IPS-NIHi7 (cell line): ENCODE results near the gene ABHD12.

ENCODE experiments used
- DNase-seq: peaks from one replicate; pipeline ENCODE4 v3.0.0; 2012; ENCODE audit warnings: mixed read lengths; ENCODE audit errors: extremely low spot score

The ABHD12 gene

DNA sequence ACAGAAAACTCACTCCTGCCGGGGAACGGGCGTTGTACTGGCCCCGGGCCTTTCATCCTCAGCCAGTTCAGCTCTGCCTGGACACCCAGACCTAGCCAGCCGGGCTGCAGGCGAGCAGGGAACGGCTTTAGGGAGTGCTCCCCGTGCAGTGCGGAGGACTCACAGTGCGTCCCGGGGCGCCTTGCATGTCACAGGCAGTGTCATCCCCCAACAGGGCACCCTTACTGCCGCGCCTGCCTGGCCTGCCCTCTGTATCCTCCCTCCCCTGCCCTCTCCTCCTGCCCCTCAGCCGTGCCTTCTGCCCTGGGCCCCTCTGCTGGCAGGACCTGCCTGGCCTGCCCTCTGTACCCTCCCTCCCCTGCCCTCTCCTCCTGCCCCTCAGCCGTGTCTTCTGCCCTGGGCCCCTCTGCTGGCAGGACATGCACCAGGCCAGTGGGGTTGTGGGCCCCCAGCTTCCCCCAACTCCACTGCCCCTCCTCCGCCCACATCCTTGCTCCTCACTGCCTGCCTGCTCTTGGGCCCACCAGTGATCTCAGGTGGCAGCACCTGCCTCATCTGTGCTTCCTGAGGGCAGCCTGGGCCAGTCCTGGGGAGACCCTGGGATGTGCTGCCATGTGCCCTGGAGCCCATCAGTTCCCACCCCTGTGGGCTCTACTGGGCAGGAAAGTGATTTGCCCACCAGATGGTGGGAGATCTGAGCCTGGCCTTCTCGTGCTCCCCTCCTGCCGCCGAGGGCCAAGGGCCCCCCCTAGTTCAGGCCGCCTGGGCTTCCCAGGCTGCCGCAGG is 99.8 kb downstream of the ABHD12 start:
- DNase-seq, result no peak

DNA sequence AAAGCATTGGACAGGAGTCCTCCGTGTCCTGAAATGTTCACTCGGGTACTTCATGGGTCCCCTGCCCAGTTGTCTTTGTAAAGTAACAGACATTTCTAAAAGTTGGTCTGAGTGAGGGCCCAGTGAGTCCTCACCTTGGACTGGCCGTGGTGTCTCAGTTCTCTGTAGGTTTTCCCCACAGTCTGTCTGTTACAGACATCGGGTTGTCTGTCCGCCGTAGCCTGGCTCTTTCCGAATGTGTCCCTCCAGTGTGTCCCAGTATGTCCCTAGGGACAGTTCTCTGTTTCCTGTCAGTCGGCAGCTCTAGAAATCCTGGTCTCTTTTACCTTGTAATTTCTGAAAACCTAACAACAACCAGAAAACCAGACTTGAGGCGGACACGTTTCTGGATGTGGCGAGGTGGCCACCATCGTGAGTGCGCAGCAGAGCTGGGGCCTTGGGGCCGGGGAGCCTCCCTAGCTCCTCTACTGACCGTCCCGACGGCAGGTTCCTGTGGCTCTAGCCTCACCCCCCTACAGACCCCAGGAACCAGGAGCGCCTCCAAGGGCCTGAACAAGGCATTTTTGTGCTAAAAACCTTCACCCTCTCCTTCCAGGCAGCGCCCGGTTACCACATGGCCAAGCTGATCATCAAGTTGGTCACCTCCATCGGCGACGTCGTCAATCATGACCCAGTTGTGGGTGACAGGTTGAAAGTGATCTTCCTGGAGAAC is 100.6 kb downstream of the ABHD12 start:
- DNase-seq, result no peak

DNA sequence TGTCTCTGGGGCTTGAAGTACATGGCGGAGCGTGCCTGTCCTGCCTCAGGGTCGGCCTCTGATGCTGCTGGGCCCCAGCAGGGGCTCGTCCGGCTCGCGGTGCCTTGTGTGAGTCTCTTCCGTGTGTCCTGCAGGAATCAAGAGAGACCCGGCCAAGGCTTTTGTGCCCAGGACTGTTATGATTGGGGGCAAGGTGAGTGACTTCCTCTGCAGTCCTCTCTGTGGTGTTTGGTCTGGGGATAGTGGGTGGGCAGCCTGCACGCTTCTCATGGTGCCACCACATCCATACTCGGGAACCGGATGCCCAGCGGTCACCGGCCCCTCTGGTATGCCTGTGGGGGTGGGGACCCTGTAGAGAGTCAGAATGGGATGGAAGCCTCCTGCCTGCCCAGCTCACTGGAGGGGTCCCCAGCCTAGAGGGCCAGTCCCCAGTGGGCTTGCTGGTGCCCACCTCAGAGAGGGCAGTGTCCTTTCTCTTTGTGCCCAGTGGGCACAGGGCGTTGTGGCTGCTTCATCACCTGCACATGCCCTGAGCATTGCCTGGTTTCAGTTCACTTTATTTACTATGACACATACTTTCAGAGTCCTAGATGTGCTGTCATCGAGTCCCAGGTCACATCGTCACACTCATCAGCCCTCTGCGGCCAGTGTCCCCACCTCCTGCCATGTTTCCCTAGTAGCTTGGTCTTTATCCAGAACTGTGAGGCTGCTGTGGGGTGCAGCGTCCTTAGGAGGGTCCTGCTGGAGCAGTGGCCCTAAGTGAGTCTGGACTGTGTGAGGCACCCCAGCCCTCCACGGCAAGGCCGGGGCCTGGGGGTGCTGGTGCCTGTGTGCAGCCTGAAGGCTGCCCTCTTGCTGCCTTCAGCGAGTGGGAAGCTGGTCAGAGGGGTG is 102.1 kb downstream of the ABHD12 start:
- no peak for DNase-seq

DNA sequence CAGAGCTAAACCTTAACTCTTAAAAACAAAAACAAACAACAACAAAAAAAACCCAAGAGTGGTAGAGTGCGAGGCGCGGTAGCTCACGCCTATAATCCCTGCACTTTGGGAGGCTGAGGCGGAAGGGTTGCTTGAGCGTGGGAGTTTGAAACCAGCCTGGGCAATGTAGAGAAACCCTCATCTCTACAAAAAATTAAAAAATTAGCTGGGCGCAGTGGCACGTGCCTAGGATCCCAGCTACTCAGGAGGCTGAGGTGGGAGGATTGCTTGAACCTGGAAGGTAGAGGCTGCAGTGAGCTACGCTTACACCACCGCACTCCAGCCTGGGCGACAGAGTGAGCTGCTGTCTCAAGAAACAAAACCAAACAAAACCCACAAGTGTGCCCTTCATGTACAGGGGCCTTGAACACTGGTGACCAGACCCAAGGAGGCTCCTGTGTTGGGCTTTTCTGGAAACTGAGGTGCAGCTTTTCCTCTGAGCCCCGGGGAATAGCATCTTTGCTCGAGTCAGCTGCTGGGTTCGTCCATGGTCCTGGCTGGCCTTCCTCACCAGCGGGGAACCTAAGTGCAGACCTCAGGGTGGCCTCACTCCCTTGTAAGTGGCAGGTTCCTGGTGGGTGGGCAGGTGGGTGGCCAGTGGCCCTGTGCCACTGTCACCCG is 102.9 kb downstream of the ABHD12 start:
- no peak for DNase-seq

DNA sequence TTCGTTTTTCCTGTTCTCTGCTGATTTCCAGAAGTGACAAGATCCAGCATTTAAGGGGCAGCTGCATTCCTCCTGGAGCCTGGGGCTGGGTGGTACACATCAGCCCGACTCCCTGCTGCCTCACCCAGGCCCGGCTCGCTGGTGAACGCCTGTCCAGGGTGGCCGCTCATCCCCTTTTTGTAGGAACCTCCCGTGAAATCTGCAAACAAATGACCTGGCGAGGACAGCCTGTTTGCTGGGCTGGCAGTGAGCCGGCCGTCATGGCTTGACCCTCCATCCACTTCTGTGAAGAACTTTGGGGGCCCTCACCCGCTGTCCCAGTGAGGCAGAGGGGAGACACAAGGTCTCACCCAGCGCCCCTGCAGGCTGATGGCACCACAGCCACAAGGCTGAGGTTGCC is 103.7 kb downstream of the ABHD12 start:
- DNase-seq, result no peak

DNA sequence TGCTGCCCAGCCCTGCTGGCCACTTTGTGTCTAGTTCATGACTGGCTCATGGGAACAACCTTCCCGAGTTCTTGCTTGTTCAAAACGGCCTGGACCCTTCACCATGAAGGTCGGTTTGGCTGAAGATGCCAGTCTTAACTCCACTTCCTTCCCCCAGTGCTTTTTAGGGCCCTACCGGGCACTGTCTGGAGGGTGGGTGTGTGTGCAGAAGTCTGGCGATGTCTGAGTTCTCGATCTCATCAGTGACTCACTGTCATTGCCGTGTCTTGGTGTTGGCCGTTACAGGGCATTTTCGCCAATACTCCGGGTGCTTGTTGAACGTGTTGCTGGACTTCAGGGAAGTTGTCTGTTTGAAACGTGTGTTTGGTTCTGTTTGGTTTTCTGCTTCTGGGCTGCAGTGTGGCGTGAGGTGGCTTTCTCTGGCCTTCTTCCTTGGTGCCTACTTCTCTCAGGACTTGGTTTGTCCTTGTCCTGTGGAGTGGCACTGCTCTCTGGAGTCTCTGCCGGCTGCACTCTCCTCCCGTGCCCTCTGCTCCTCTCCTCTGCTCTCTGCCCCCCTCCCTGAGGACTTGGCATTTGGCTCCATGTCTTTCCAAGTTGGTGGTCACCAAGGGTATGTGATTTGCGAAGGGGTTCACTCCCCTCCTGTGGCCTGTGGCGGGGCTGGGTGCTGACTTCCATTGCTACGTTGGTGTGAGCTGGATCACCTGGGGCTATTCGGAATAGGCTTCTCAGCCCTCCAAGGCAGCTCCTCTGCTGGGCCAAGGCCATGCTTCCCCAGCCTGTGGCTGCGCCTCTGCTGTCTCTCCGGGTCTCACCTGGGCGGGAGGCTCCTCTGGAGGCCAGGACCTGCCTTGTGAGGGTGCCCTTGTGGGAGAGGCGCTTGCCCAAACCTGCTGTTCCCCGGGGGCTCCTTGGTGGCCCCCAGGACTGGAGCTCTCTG is 104.5 kb downstream of the ABHD12 start:
- DNase-seq, result no peak

DNA sequence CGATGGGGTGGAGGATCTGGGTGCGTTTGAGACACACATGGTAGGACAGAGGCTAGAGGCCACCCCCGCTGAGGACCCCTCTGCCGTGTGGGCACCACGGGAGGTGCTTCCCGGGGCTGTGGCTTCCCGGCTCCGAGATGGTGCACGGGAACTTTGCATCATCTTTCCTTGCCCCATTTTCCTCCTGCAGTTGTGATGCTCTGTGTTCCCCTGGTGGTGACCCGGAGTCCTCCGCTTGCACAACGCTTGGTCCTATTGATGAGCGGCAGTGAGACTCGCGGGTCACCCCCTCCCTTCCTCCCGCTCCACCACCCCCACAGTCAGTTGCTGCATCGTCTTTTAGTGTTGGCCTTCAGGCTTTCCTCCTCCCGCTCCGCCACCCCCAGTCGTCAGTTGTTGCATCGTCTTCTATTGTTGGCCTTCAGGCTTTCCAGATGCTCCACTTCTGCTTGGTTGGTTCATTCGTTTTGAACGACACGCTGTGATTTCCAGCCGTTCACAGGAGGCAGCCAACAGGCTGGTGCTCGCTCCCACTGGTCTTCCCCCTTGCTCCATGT is 105.5 kb downstream of the ABHD12 start:
- DNase-seq, result no peak

DNA sequence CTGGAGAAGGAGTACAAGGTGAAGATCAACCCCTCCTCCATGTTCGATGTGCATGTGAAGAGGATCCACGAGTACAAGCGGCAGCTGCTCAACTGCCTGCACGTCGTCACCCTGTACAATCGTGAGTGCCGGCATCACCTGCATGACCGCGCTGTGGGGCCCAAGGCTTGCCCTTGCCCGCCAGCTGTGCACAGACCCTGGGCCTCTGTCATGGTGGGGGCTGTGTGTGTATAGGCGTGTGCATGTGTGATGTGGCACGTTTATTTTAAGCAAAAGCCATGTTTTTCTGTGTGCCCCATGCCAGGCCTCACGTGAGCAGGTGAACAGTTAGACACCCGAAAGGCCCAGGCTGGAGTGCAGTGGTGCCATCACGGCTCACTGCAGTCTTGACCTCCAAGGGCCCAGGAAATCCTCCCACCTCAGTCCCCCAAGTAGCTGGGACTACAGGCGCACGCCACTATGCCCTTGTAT is 106.5 kb downstream of the ABHD12 start:
- no peak for DNase-seq

DNA sequence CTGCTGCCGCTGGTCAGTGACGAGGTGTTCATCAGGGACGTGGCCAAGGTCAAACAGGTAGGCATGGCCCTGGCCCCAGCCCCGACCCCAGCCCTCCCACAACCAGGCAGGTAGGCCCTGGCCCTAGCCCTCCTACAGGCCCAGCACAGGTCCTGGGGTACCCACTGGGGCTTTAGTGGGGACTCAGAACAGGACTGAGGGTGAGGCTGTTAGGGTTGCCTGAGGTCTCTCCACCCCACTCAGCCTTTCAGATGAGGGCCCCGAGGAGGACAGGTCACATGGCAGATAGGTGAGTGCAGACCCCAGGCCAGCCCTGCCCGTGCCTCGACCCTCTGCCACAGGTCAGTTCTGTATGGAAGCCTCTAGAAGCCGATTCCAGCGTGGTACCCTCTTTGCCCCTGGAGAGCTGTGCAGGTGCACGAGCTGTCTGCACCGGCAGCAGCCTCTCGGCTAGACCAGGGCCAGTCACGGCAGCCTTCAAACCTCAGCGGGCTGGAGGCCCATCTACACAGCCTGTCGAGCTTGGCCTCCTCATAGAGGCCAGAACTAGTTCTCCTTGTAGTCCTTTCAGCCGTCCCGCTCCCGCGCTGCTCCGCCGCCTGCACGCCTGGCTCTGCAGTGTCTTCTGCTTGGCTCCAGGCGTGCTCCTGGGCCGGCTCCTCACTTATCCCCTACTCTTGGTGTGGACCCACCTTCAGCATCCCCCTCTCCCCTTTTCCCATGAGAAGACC is 107.2 kb downstream of the ABHD12 start:
- DNase-seq, result no peak

DNA sequence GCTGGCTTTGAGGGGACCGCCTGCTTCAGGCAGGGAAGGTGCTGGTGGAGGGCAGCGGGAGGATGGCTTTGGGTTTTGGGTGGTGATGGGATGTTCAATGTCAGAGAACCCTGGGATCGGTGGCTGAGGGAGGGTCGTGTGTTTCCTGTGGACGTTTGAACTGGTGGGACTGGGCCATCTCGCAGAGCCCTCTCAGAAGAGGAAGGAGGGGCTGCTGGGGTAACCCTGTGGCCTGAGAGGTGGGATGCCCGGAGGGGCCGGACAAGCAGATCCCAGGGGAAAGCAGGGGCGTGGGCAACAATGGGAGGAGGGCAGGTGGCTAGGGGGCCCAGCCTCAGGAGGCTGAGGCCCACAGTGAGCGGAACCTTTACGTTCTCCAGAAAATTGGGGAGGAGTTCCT is 107.8 kb downstream of the ABHD12 start:
- no peak for DNase-seq

DNA sequence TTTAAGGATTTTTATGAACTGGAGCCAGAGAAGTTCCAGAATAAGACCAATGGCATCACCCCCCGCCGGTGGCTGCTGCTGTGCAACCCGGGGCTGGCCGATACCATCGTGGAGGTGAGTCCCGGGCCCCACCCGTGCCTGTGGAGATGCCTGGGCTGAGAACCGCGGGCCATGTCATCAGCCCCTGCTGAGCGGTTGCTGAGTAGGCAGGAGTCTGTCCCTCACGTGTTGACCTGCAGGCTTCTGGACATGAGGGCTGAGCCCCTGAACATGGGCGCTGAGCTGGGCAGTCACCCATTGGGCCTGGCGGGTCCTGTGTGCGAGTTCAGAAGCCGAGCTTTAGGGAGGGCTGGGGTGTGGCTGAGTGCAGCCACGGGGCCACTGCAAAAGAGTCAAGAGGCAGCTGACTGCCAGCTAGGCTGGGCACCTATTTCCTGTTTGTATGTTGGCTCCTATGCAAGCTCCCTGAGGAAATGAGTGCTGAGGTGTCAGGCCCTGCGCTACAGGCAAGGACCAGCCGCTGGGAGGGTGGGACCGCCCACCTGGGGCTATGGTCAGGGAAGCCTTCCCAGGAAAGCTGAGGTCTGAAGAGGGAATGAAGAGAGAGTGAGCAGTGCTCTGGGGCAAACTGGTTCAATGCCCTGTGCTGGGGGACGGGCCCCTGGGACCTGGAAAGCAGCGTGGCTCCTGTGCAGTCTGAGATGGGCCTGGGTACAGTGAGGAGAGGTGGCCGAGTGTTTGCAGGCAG is 108.4 kb downstream of the ABHD12 start:
- DNase-seq, result no peak

DNA sequence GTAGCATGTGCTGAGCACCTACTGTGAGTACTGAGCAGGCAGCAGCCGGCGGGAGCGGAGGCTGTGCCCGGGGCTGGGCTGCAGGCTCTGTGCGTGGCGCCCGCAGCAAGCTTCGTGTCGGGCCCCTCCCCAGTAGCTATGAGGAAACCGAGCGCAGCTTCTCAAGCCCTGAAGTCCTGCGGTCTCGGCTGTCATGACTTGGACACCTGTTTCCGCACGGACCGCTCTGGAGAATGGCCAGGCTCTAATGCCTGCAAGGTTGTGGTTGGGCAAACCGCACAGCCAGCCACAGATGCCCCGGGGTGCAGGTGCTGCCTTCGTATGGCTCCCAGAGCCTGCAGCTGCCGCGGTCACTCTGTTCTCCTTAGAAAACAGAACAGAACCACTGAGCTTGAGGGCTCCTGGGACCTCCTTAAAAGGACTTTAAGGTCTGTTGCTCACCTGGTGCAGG is 109.1 kb downstream of the ABHD12 start:
- no peak for DNase-seq

DNA sequence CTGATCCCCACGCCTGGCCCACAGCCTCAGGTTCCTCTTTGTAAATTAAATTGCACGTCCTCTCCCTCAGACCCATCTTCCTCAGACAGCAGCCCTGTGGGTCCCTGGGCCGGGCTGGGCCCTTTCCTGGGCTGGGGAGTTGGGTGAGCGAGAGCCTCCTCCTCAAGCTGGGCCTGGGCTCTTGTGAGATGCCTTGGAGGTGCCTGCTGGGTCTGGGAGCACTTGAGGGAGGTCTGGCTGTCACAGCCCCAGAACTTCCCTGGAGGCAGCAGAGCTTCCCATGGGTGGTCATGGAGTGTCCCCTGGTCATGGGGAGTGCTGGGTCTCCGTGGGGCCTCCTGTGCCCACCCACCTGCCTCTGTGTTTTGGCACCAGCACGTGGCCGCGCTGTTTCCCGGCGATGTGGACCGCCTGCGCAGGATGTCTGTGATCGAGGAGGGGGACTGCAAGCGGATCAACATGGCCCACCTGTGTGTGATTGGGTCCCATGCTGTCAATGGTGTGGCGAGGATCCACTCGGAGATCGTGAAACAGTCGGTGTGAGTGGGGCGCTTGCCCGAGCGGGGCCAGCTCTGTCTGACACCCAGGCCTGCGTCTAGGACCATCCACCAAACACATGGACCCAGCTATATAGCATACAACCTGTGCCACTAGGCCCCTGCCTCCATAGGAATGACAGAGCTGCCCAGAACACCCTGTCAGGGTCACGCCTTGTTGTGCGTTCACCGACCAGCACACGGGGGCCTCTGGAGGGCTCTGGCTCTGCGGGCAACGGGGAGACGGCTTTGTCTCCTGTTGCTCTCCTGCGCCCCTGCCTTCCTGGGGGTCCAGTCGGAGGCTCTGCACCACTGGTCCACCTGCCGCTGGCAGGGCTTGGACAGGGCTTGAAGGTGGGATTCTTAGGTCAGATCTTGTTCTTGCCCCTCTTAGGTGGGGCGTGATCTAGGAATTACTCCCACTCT is 109.8 kb downstream of the ABHD12 start:
- no peak for DNase-seq

DNA sequence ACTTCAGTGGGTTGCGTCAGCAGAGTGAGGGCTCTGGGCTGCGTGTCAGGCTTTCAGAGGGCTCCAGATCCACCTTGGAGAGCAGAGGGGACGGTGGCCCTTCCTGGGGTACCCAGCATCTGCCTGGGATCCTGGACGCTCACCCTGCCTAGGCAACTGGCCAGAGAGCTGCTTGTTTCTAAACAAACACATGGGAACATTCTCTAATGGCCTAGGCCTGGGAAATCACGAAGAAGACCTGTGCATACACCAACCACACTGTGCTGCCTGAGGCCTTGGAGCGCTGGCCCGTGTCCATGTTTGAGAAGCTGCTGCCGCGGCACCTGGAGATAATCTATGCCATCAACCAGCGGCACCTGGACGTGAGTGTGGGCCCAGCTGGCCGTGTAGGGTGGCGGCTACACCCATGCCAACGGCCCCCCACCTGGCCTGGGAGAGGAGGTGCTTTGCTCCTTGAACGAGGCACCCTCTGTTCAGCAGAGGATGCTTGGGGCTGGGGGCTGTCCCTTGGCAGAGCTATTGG is 110.5 kb downstream of the ABHD12 start:
- no peak for DNase-seq

DNA sequence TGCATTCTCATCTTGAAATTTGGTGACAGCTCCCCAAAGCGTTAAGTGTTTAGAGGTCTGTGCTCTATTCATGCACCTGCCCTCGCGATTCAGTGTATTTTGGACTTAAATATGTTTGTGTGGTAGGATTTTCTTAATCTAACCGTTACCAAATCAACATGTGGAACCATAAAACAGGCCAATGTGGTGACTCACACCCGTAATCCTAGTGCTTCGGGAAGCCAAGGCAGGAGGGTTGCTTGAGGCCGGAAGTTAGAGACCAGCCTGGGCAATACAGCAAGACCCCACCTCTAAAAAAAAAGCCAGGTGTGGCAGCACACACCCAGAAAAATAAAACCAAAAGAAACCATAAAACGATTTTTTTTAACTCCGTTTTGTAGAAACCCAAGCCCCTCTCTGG is 111.2 kb downstream of the ABHD12 start:
- no peak for DNase-seq

DNA sequence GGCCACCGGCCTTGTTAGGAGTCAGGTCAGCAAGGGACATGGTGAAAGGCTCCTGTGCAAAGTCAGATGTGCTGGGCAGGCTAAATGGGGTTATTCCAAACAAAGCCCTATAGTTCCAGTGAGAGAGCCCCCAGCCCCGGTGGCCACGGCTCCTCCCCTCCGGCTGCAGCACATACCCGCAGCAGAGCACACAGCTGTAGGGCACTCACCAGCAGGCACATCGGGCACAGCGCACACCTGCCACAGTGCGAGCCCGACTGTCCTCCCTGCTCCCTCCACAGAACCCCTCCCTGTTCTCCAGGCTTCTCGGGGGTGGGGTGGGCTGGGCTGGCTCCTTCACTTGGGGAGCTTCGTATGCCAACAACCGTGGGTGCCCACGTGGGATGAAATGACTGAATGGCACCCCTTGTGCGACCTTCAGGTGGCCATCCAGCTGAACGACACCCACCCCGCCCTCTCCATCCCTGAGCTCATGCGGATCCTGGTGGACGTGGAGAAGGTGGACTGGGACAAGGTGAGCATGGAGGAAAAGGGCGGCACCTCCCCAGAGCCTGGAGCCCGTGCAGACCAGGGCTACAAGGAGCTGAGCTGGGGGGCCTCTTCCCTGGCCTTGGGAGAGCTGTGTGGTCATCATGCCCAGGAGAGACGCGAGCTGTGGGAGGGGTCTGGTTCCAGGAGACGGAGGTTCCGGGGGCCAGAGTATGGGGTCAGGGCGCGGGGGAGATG is 111.8 kb downstream of the ABHD12 start:
- no peak for DNase-seq
